GM19238 (cell line): ENCODE measurements around the gene ZNF407.

Experiments
- DNase-seq: peaks from one replicate; pipeline ENCODE4 v3.0.0; 2011; ENCODE audit warnings: low spot score; ENCODE audit not compliant: insufficient read length

Gene ZNF407

GRCh38 chr18:74820160-74820780 is 222.6 kb downstream of the ZNF407 start:
- no peak for DNase-seq

- DNase-seq: no peak
Measured at GRCh38 chr18:74825460-74825859, 227.8 kb downstream of the ZNF407 start.

- DNase-seq: no peak
Measured at GRCh38 chr18:74826572-74826971, 228.9 kb downstream of the ZNF407 start.

- no peak for DNase-seq
Measured at GRCh38 chr18:74828200-74828599, 230.5 kb downstream of the ZNF407 start.

- no peak for DNase-seq
Measured at GRCh38 chr18:74831571-74832250, 234.0 kb downstream of the ZNF407 start.

GRCh38 chr18:74832381-74832780 is 234.7 kb downstream of the ZNF407 start:
- DNase-seq: no peak

GRCh38 chr18:74832999-74833398 is 235.3 kb downstream of the ZNF407 start:
- no peak for DNase-seq

GRCh38 chr18:74834424-74835309 is 237.0 kb downstream of the ZNF407 start:
- DNase-seq: no peak

GRCh38 chr18:74836296-74837139 is 238.8 kb downstream of the ZNF407 start:
- DNase-seq: no peak

- DNase-seq: no peak
Measured at GRCh38 chr18:74840492-74841167, 243.0 kb downstream of the ZNF407 start.

- no peak for DNase-seq
Measured at GRCh38 chr18:74841248-74841647, 243.6 kb downstream of the ZNF407 start.

GRCh38 chr18:74849301-74849700 is 251.6 kb downstream of the ZNF407 start:
- no peak for DNase-seq

GRCh38 chr18:74856434-74856833 is 258.8 kb downstream of the ZNF407 start:
- DNase-seq: no peak

GRCh38 chr18:74856928-74857327 is 259.3 kb downstream of the ZNF407 start:
- no peak for DNase-seq

GRCh38 chr18:74857901-74858300 is 260.2 kb downstream of the ZNF407 start:
- DNase-seq: no peak

GRCh38 chr18:74861154-74861553 is 263.5 kb downstream of the ZNF407 start:
- no peak for DNase-seq

- DNase-seq: no peak
Measured at GRCh38 chr18:74862094-74862493, 264.4 kb downstream of the ZNF407 start.

GRCh38 chr18:74866577-74866976 is 268.9 kb downstream of the ZNF407 start:
- DNase-seq: no peak

- DNase-seq: no peak
Measured at GRCh38 chr18:74868461-74868860, 270.8 kb downstream of the ZNF407 start.
